Liver (tissue), 9 donors: Measurements from ENCODE around the gene FGFR3. TPM values are rescaled to one million over a fixed set of nuclear protein-coding genes. Genes with fewer than 3 reads are reported as not detected.

Experiments used
- DNase-seq: peaks from one replicate; pipeline ENCODE4 v3.0.0-alpha.2; 2017; ENCODE audit warnings: low spot score
- H3K27ac ChIP-seq, 2 donors: one replicate each; pipeline ENCODE4 v1.7.0; 2013; ENCODE audit warnings: inconsistent platforms in 2 of 2, low read length in 2 of 2, control low read depth in 1 of 2, low read depth in 1 of 2, mild to moderate bottlenecking in 1 of 2
- H3K27me3 ChIP-seq, 4 donors: one replicate each; pipeline versions ENCODE4 v1.6.1 to v1.7.0; 2013; ENCODE audit warnings: low read length in 3 of 4, inconsistent platforms in 1 of 4, mild to moderate bottlenecking in 1 of 4, moderate library complexity in 1 of 4; ENCODE audit not compliant: control insufficient read depth in 4 of 4, insufficient read depth in 4 of 4
- H3K36me3 ChIP-seq, 4 donors: one replicate each; pipeline versions ENCODE4 v1.6.1 to v1.7.0; 2013; ENCODE audit warnings: low read length in 3 of 4, mild to moderate bottlenecking in 3 of 4, low read depth in 1 of 4, moderate library complexity in 1 of 4; ENCODE audit not compliant: control insufficient read depth in 4 of 4, insufficient read depth in 3 of 4
- H3K4me1 ChIP-seq, 4 donors: one replicate each; pipeline versions ENCODE4 v1.6.1 to v1.7.0; 2013; ENCODE audit warnings: low read length in 3 of 4, mild to moderate bottlenecking in 3 of 4, moderate library complexity in 1 of 4; ENCODE audit not compliant: control insufficient read depth in 4 of 4, insufficient read depth in 4 of 4
- H3K4me3 ChIP-seq, 3 donors: one replicate each; pipeline versions ENCODE4 v1.6.1 to v1.7.0; 2013; ENCODE audit warnings: low read length in 3 of 3, control low read depth in 1 of 3, low read depth in 1 of 3, mild to moderate bottlenecking in 1 of 3
- H3K9ac ChIP-seq, 2 donors: one replicate each; pipeline ENCODE4 v1.7.0; 2013; ENCODE audit warnings: low read length in 2 of 2, mild to moderate bottlenecking in 2 of 2, moderate library complexity in 2 of 2, control low read depth in 1 of 2, low read depth in 1 of 2
- H3K9me3 ChIP-seq, 4 donors: one replicate each; pipeline versions ENCODE4 v1.6.1 to v1.7.0; 2013; ENCODE audit warnings: low read length in 3 of 4; ENCODE audit not compliant: control insufficient read depth in 4 of 4
- EGR1 ChIP-seq, 2 donors: IDR thresholded peaks; 2 replicates each; pipeline ENCODE4 v1.6.1; 2016 to 2018; ENCODE audit warnings: antibody characterized with exemption in 2 of 2, low read depth in 2 of 2
- FOXA1 ChIP-seq: IDR thresholded peaks from 2 replicates; pipeline ENCODE4 v1.6.1; 2016; ENCODE audit warnings: antibody characterized with exemption
- FOXA2 ChIP-seq: IDR thresholded peaks from 2 replicates; pipeline ENCODE4 v1.6.1; 2016; ENCODE audit warnings: antibody characterized with exemption
- GABPA ChIP-seq, 2 donors: IDR thresholded peaks in 1 of 2; conservative IDR thresholded peaks in 1 of 2; 2 replicates each; pipeline ENCODE4 v1.6.1; 2016; ENCODE audit warnings: antibody characterized with exemption in 2 of 2, mild to moderate bottlenecking in 1 of 2, moderate library complexity in 1 of 2
- HNF4A ChIP-seq, 2 donors: conservative IDR thresholded peaks; 2 replicates each; pipeline ENCODE4 v1.6.1; 2016; ENCODE audit warnings: antibody characterized with exemption in 2 of 2, mild to moderate bottlenecking in 2 of 2
- HNF4G ChIP-seq: IDR thresholded peaks from 2 replicates; pipeline ENCODE4 v1.6.1; 2016; ENCODE audit warnings: antibody characterized with exemption
- JUND ChIP-seq, 2 donors: IDR thresholded peaks; 2 replicates each; pipeline ENCODE4 v1.6.1; 2016; ENCODE audit warnings: antibody characterized with exemption in 2 of 2
- NR2F2 ChIP-seq: IDR thresholded peaks from 2 replicates; pipeline ENCODE4 v1.6.1; 2016; ENCODE audit warnings: antibody characterized with exemption
- RAD21 ChIP-seq, 2 donors: IDR thresholded peaks; 2 replicates each; pipeline ENCODE4 v1.6.1; 2016; ENCODE audit warnings: antibody characterized with exemption in 2 of 2, mild to moderate bottlenecking in 2 of 2
- RXRA ChIP-seq, 2 donors: IDR thresholded peaks; 2 replicates each; pipeline ENCODE4 v1.6.1; 2017 to 2018; ENCODE audit warnings: antibody characterized with exemption in 2 of 2, mild to moderate bottlenecking in 1 of 2
- SP1 ChIP-seq: IDR thresholded peaks from 2 replicates; pipeline ENCODE4 v1.6.1; 2018; ENCODE audit warnings: antibody characterized with exemption, mild to moderate bottlenecking
- YY1 ChIP-seq: IDR thresholded peaks from 2 replicates; pipeline ENCODE4 v1.6.1; 2016; ENCODE audit warnings: antibody characterized with exemption, mild to moderate bottlenecking
- WGBS: extraction: QIAGEN DNeasy Blood & Tissue Kit; methylation state at CpG from one replicate; pipeline ENCODE4 v1.1.7; 2013; 5-methylcytosine and 5-hydroxymethylcytosine counted together
- polyA plus RNA-seq, 2 donors: library from polyadenylated mRNA; stranded (reverse) in 1 of 2; unstranded in 1 of 2; fragments of 200-250 nt in 1 of 2; fragments of >200 nt in 1 of 2; fragmentation: Nextera tagmentation in 1 of 2; extraction: Ambion mirVana in 1 of 2; gene quantifications; one replicate each; pipeline versions ENCODE4 v1.2.1 to v1.2.3, GENCODE V29; 2013 to 2015
- total RNA-seq, 2 donors: library from RNA; depleted of rRNA; stranded (reverse); fragments of >200 nt; gene quantifications; one replicate each; pipeline ENCODE4 v1.2.3, GENCODE V29; 2014
- TF ChIP-seq, protein P1 (sequence below): IDR thresholded peaks from 2 replicates; pipeline ENCODE4 v1.6.1; 2016; ENCODE audit warnings: antibody characterized with exemption
- TF ChIP-seq, protein P2 (sequence below): IDR thresholded peaks from 2 replicates; pipeline ENCODE4 v1.6.1; 2016; ENCODE audit warnings: antibody characterized with exemption, mild to moderate bottlenecking
- TF ChIP-seq, protein P3 (sequence below): IDR thresholded peaks from 2 replicates; pipeline ENCODE4 v1.6.1; 2016; ENCODE audit warnings: antibody characterized with exemption
- TF ChIP-seq, protein P4 (sequence below): fragments of 150-350 bp; IDR thresholded peaks from 2 replicates; pipeline ENCODE4 v1.5.1; 2017; ENCODE audit warnings: improper control_type of control experiment, low read depth, low read length; ENCODE audit not compliant: missing input control
- donor health status: healthy.
- donor health status: healthy.
- donor health status: healthy.
- donor health status: healthy.
- donor health status: healthy.

FGFR3 gene
- total and polyA plus RNA-seq, 4 donors = 5.6 to 40.0 (median 29.1) TPM

DNA sequence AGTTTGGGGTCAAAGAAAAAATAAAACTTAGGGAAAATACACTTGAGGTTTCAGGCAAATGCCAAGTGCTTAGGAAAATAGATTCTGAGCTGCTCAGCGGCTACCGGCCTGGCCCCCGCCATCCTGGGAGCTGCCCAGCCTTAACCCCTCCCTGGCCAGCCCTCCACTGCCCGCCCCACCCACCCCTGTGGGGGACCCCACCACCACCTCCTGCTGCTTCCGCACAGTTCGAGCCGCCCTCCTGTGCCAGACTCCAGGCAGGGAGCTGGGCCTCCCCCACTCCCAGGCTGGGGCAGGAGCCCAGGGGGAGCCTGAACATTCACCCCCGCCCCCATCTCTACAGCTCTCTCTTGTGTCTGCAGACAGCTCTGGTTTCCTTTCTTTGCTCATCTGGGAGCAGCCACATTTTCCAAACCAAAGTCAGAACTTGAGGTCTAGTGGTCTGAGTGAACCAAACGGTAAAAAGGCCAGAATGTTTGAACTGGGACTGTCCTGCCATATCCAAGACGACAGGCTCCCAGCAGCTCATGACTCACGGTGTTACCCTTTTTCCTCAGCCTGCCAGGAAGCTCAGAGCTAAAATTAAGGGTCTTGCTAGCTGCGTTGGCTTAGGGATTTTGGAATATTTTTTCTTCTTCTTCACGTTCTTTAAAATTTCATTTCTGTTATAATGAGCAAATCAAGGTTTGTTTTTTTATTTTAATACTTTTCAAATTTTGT lies 4.7 kb upstream of the FGFR3 start:
- Histone ChIP-seq H3K27me3 (no peaks in the 10 kb centered on the region), H3K4me1 (peaks cover 3 to 18% (median 14%) of the 10 kb centered on the region in 4 donors), H3K9ac (no peak overlapping the region), H3K4me3 (no peak overlapping the region), H3K27ac (no peak overlapping the region), H3K9me3 (no peaks in the 10 kb centered on the region), H3K36me3 (no peaks in the 10 kb centered on the region)
- WGBS = 88% methylated on average over 13 of the region's 13 CpGs
- DNase-seq = no peak
- TF ChIP-seq HNF4G = no peak
- TF ChIP-seq, protein P1, sequence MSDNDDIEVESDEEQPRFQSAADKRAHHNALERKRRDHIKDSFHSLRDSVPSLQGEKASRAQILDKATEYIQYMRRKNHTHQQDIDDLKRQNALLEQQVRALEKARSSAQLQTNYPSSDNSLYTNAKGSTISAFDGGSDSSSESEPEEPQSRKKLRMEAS = no peak
- TF ChIP-seq SP1 = no peak
- no peak for TF ChIP-seq NR2F2
- TF ChIP-seq JUND (IDR thresholded peaks at IDR 0.05) = no peak
- TF ChIP-seq RXRA (IDR thresholded peaks at IDR 0.05) = no peak
- TF ChIP-seq YY1 = no peak
- no peak for TF ChIP-seq EGR1 (IDR thresholded peaks at IDR 0.05; ENCODE audit: low read depth in 2 of 2)
- no peak for TF ChIP-seq RAD21 (IDR thresholded peaks at IDR 0.05)
- no peak for TF ChIP-seq HNF4A (conservative IDR thresholded peaks at IDR 0.05)
- TF ChIP-seq, protein P2, sequence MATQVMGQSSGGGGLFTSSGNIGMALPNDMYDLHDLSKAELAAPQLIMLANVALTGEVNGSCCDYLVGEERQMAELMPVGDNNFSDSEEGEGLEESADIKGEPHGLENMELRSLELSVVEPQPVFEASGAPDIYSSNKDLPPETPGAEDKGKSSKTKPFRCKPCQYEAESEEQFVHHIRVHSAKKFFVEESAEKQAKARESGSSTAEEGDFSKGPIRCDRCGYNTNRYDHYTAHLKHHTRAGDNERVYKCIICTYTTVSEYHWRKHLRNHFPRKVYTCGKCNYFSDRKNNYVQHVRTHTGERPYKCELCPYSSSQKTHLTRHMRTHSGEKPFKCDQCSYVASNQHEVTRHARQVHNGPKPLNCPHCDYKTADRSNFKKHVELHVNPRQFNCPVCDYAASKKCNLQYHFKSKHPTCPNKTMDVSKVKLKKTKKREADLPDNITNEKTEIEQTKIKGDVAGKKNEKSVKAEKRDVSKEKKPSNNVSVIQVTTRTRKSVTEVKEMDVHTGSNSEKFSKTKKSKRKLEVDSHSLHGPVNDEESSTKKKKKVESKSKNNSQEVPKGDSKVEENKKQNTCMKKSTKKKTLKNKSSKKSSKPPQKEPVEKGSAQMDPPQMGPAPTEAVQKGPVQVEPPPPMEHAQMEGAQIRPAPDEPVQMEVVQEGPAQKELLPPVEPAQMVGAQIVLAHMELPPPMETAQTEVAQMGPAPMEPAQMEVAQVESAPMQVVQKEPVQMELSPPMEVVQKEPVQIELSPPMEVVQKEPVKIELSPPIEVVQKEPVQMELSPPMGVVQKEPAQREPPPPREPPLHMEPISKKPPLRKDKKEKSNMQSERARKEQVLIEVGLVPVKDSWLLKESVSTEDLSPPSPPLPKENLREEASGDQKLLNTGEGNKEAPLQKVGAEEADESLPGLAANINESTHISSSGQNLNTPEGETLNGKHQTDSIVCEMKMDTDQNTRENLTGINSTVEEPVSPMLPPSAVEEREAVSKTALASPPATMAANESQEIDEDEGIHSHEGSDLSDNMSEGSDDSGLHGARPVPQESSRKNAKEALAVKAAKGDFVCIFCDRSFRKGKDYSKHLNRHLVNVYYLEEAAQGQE = no peak

DNA sequence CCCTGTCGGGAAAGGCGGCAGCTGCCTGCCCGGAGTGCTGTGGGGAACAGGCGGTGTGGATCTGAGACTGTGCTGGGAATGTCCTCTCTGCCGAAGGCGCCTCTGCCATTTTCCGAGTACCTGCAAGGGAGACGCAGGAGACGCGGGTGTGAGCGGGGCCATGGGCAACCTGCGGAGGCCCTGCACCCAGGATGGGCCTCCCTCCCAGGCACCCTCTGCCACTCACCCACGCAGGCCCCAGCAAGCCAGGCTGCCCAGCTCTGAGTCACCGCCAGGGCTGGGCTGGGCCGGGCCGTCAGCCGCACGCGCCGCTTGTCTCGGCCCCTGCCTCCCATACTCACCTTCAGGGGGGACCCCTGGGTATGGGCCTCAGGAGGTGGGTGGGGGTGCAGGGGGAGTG lies 3.5 kb upstream of the FGFR3 start:
- 93% methylated on average over 21 of the region's 21 CpGs for WGBS
- Histone ChIP-seq H3K9me3 (no peaks in the 10 kb centered on the region), H3K4me3 (no peak overlapping the region), H3K9ac (no peak overlapping the region), H3K4me1 (peaks cover 3 to 18% (median 13%) of the 10 kb centered on the region in 4 donors), H3K36me3 (no peaks in the 10 kb centered on the region), H3K27me3 (no peaks in the 10 kb centered on the region), H3K27ac (no peak overlapping the region)
- DNase-seq = no peak
- TF ChIP-seq HNF4A (conservative IDR thresholded peaks at IDR 0.05) (no peak), FOXA2 (no peak), SP1 (no peak), JUND (IDR thresholded peaks at IDR 0.05) (no peak), HNF4G (no peak), GABPA (IDR thresholded peaks at IDR 0.05 in 1 of 2, conservative IDR thresholded peaks at IDR 0.05 in 1 of 2) (no peak), FOXA1 (no peak)
- TF ChIP-seq, protein P1 = no peak
- TF ChIP-seq, protein P3, sequence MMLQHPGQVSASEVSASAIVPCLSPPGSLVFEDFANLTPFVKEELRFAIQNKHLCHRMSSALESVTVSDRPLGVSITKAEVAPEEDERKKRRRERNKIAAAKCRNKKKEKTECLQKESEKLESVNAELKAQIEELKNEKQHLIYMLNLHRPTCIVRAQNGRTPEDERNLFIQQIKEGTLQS = no peak
- TF ChIP-seq, protein P4, sequence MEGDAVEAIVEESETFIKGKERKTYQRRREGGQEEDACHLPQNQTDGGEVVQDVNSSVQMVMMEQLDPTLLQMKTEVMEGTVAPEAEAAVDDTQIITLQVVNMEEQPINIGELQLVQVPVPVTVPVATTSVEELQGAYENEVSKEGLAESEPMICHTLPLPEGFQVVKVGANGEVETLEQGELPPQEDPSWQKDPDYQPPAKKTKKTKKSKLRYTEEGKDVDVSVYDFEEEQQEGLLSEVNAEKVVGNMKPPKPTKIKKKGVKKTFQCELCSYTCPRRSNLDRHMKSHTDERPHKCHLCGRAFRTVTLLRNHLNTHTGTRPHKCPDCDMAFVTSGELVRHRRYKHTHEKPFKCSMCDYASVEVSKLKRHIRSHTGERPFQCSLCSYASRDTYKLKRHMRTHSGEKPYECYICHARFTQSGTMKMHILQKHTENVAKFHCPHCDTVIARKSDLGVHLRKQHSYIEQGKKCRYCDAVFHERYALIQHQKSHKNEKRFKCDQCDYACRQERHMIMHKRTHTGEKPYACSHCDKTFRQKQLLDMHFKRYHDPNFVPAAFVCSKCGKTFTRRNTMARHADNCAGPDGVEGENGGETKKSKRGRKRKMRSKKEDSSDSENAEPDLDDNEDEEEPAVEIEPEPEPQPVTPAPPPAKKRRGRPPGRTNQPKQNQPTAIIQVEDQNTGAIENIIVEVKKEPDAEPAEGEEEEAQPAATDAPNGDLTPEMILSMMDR = no peak
- TF ChIP-seq, protein P2 = no peak
